ENCODE data around the gene DNAAF1. TPM values are rescaled to one million over a fixed set of nuclear protein-coding genes. Genes with fewer than 3 reads are reported as not detected.

Gene DNAAF1
- total RNA-seq, 5 donors from 2014 or later (not counting 1 experiment from before 2014, with no cell fraction given) = 0.16 to 0.32 TPM; not detected in 3

- ChIA-PET POLR2A (interaction anchor here (0.6 to 0.7 kb wide), 3 partner anchors 25 to 604 kb away, joined by 3 to 4 read pairs (median 3); no protein-coding TSS in a partner anchor), CTCF (interaction anchor here in 1 of 2 donors (1.2 kb wide), 1 partner anchor 68 kb away, joined by 5 read pairs; the partner anchor contains the start of gene TAF1C)
- H3K4me3 ChIP-seq (ENCODE audit: control insufficient read depth in 1 of 2, extremely low read depth in 1 of 2, low read length in 1 of 2) = no peak overlapping the region
- DNase-seq = no peak
- H3K9me3 ChIP-seq = no peaks in the 10 kb centered on the region
- Mint-ChIP-seq H3K4me1 (peaks cover 22 to 27% (median 24%) of the 10 kb centered on the region in 3 donors), H3K36me3 (peaks cover 8% of the 10 kb centered on the region), H3K9me3 (no peaks in the 10 kb centered on the region), H3K27ac (no peak overlapping the region), H3K4me3 (no peak overlapping the region), H3K27me3 (no peaks in the 10 kb centered on the region)
- ATAC-seq (replicated peaks in 1 of 4) = no peak
- peaks cover 0 to 6% of the 10 kb centered on the region in 2 donors for H3K36me3 ChIP-seq (ENCODE audit: control insufficient read depth in 2 of 2, extremely low read depth in 1 of 2, insufficient read depth in 1 of 2, low read length in 1 of 2)
- no peaks in the 10 kb centered on the region for H3K27me3 ChIP-seq (replicated peaks in 1 of 2; ENCODE audit: control insufficient read depth in 2 of 2, extremely low read depth in 1 of 2, insufficient read depth in 2 of 2, low read length in 1 of 2)
- H3K27ac ChIP-seq (ENCODE audit: low read length) = no peak overlapping the region
- WGBS (ENCODE audit: insufficient coverage) = 92% methylated on average over 13 of the region's 13 CpGs
- H3K4me1 ChIP-seq (ENCODE audit: control insufficient read depth in 1 of 2, extremely low read depth in 1 of 2, insufficient read depth in 2 of 2, low read length in 2 of 2) = peaks cover 10 to 26% of the 10 kb centered on the region in 2 experiments
Measured at GRCh38 chr16:84119368-84119767, 25.7 kb upstream of the DNAAF1 start.

GRCh38 chr16:84120023-84120422, 25.1 kb upstream of the DNAAF1 start:
- no peaks in the 10 kb centered on the region for H3K9me3 ChIP-seq
- no peaks in the 10 kb centered on the region for H3K9me3 Mint-ChIP-seq
- no peaks in the 10 kb centered on the region for H3K27me3 ChIP-seq (replicated peaks in 1 of 2; ENCODE audit: control insufficient read depth in 2 of 2, extremely low read depth in 1 of 2, insufficient read depth in 2 of 2, low read length in 1 of 2)
- H3K4me3 ChIP-seq (ENCODE audit: control insufficient read depth in 1 of 2, extremely low read depth in 1 of 2, low read length in 1 of 2) = no peak overlapping the region
- H3K4me1 Mint-ChIP-seq = peaks cover 18 to 23% (median 19%) of the 10 kb centered on the region in 3 donors
- 82% methylated on average over 5 of the region's 5 CpGs for WGBS (ENCODE audit: insufficient coverage)
- CTCF ChIA-PET = interaction anchor here in 1 of 2 donors (0.5 to 1.2 kb wide), 2 partner anchors 24 to 67 kb away, joined by 4 to 5 read pairs; partner anchors contain the start of gene TAF1C
- peaks cover 0 to 8% of the 10 kb centered on the region in 2 donors for H3K36me3 ChIP-seq (ENCODE audit: control insufficient read depth in 2 of 2, extremely low read depth in 1 of 2, insufficient read depth in 1 of 2, low read length in 1 of 2)
- H3K4me3 Mint-ChIP-seq = no peak overlapping the region
- DNase-seq = no peak
- H3K27ac ChIP-seq (ENCODE audit: low read length) = no peak overlapping the region
- H3K27ac Mint-ChIP-seq = no peak overlapping the region
- POLR2A ChIA-PET = interaction anchor here in 1 of 2 donors (0.7 kb wide), 1 partner anchor 24 kb away, joined by 3 read pairs; no protein-coding TSS in a partner anchor
- H3K4me1 ChIP-seq (ENCODE audit: control insufficient read depth in 1 of 2, extremely low read depth in 1 of 2, insufficient read depth in 2 of 2, low read length in 2 of 2) = peaks cover 10 to 19% of the 10 kb centered on the region in 2 experiments
- ATAC-seq (replicated peaks in 1 of 4) = no peak
- no peaks in the 10 kb centered on the region for H3K27me3 Mint-ChIP-seq
- peaks cover 8% of the 10 kb centered on the region for H3K36me3 Mint-ChIP-seq

- Histone ChIP-seq H3K27me3 (replicated peaks in 1 of 2; ENCODE audit: control insufficient read depth in 2 of 2, extremely low read depth in 1 of 2, insufficient read depth in 2 of 2, low read length in 1 of 2) (no peaks in the 10 kb centered on the region), H3K4me3 (ENCODE audit: control insufficient read depth in 1 of 2, extremely low read depth in 1 of 2, low read length in 1 of 2) (no peak overlapping the region), H3K4me1 (ENCODE audit: control insufficient read depth in 1 of 2, extremely low read depth in 1 of 2, insufficient read depth in 2 of 2, low read length in 2 of 2) (peaks cover under 1 to 11% of the 10 kb centered on the region in 2 experiments), H3K27ac (ENCODE audit: low read length) (no peak overlapping the region), H3K9me3 (no peaks in the 10 kb centered on the region), H3K36me3 (ENCODE audit: control insufficient read depth in 2 of 2, extremely low read depth in 1 of 2, insufficient read depth in 1 of 2, low read length in 1 of 2) (peaks cover 0 to 8% of the 10 kb centered on the region in 2 donors)
- CTCF ChIA-PET = no interaction called here
- no CpG with 5 or more reads among the region's 10 CpGs for WGBS (ENCODE audit: insufficient coverage)
- Mint-ChIP-seq H3K27me3 (no peaks in the 10 kb centered on the region), H3K27ac (no peak overlapping the region), H3K4me3 (no peak overlapping the region), H3K36me3 (peaks cover 16% of the 10 kb centered on the region), H3K9me3 (no peaks in the 10 kb centered on the region), H3K4me1 (peaks cover 9 to 13% (median 12%) of the 10 kb centered on the region in 3 donors)
- no peak for DNase-seq
- ATAC-seq (replicated peaks in 1 of 4) = no peak
- POLR2A ChIA-PET = no interaction called here
Measured at GRCh38 chr16:84121007-84121406, 24.1 kb upstream of the DNAAF1 start.

GRCh38 chr16:84124257-84125073, 20.6 kb upstream of the DNAAF1 start:
- Mint-ChIP-seq H3K36me3 (peaks cover 29% of the 10 kb centered on the region), H3K4me3 (no peak overlapping the region), H3K4me1 (no peaks in the 10 kb centered on the region), H3K27me3 (no peaks in the 10 kb centered on the region), H3K27ac (no peak overlapping the region), H3K9me3 (no peaks in the 10 kb centered on the region)
- ATAC-seq (replicated peaks in 1 of 4) (no peak), DNase-seq (no peak)
- POLR2A ChIA-PET = no interaction called here
- Histone ChIP-seq H3K36me3 (ENCODE audit: control insufficient read depth in 2 of 2, extremely low read depth in 1 of 2, insufficient read depth in 1 of 2, low read length in 1 of 2) (peaks cover under 1 to 10% of the 10 kb centered on the region in 2 donors), H3K27me3 (replicated peaks in 1 of 2; ENCODE audit: control insufficient read depth in 2 of 2, extremely low read depth in 1 of 2, insufficient read depth in 2 of 2, low read length in 1 of 2) (no peaks in the 10 kb centered on the region), H3K4me1 (ENCODE audit: control insufficient read depth in 1 of 2, extremely low read depth in 1 of 2, insufficient read depth in 2 of 2, low read length in 2 of 2) (no peaks in the 10 kb centered on the region), H3K4me3 (ENCODE audit: control insufficient read depth in 1 of 2, extremely low read depth in 1 of 2, low read length in 1 of 2) (no peak overlapping the region), H3K9me3 (no peaks in the 10 kb centered on the region), H3K27ac (ENCODE audit: low read length) (no peak overlapping the region)
- 90% methylated on average over 2 of the region's 7 CpGs for WGBS (ENCODE audit: insufficient coverage)
- CTCF ChIA-PET = no interaction called here

GRCh38 chr16:84131117-84131516, 14.0 kb upstream of the DNAAF1 start:
- Mint-ChIP-seq H3K27me3 (no peaks in the 10 kb centered on the region), H3K4me3 (no peak overlapping the region), H3K9me3 (no peaks in the 10 kb centered on the region), H3K27ac (no peak overlapping the region), H3K4me1 (peaks cover 0 to 8% (median 2%) of the 10 kb centered on the region in 3 donors), H3K36me3 (peaks cover 28% of the 10 kb centered on the region)
- ATAC-seq (replicated peaks in 1 of 4) (no peak), DNase-seq (no peak)
- Histone ChIP-seq H3K27ac (ENCODE audit: low read length) (no peak overlapping the region), H3K36me3 (ENCODE audit: control insufficient read depth in 2 of 2, extremely low read depth in 1 of 2, insufficient read depth in 1 of 2, low read length in 1 of 2) (peaks cover 9 to 11% of the 10 kb centered on the region in 2 donors), H3K27me3 (replicated peaks in 1 of 2; ENCODE audit: control insufficient read depth in 2 of 2, extremely low read depth in 1 of 2, insufficient read depth in 2 of 2, low read length in 1 of 2) (no peaks in the 10 kb centered on the region), H3K9me3 (no peaks in the 10 kb centered on the region), H3K4me3 (ENCODE audit: control insufficient read depth in 1 of 2, extremely low read depth in 1 of 2, low read length in 1 of 2) (no peak overlapping the region), H3K4me1 (ENCODE audit: control insufficient read depth in 1 of 2, extremely low read depth in 1 of 2, insufficient read depth in 2 of 2, low read length in 2 of 2) (no peaks in the 10 kb centered on the region)
- CTCF ChIA-PET = interaction anchor here in 1 of 2 donors (0.8 kb wide), 1 partner anchor 56 kb away, joined by 3 read pairs; no protein-coding TSS in a partner anchor
- POLR2A ChIA-PET = no interaction called here
- 94% methylated on average over 3 of the region's 5 CpGs for WGBS (ENCODE audit: insufficient coverage)

- no peaks in the 10 kb centered on the region for H3K27me3 Mint-ChIP-seq
- H3K4me3 Mint-ChIP-seq = no peak overlapping the region
- peaks cover 6 to 13% (median 10%) of the 10 kb centered on the region in 3 donors for H3K4me1 Mint-ChIP-seq
- H3K27ac Mint-ChIP-seq = no peak overlapping the region
- H3K4me3 ChIP-seq (ENCODE audit: control insufficient read depth in 1 of 2, extremely low read depth in 1 of 2, low read length in 1 of 2) = no peak overlapping the region
- DNase-seq (no peak), ATAC-seq (replicated peaks in 1 of 4) (no peak)
- peaks cover 9 to 11% of the 10 kb centered on the region in 2 donors for H3K36me3 ChIP-seq (ENCODE audit: control insufficient read depth in 2 of 2, extremely low read depth in 1 of 2, insufficient read depth in 1 of 2, low read length in 1 of 2)
- H3K9me3 ChIP-seq = no peaks in the 10 kb centered on the region
- POLR2A ChIA-PET = no interaction called here
- peaks cover 22% of the 10 kb centered on the region for H3K36me3 Mint-ChIP-seq
- H3K27ac ChIP-seq (ENCODE audit: low read length) = no peak overlapping the region
- no peaks in the 10 kb centered on the region for H3K27me3 ChIP-seq (replicated peaks in 1 of 2; ENCODE audit: control insufficient read depth in 2 of 2, extremely low read depth in 1 of 2, insufficient read depth in 2 of 2, low read length in 1 of 2)
- H3K9me3 Mint-ChIP-seq = no peaks in the 10 kb centered on the region
- 100% methylated on average over 1 of the region's 7 CpGs for WGBS (ENCODE audit: insufficient coverage)
- CTCF ChIA-PET = no interaction called here
- H3K4me1 ChIP-seq (ENCODE audit: control insufficient read depth in 1 of 2, extremely low read depth in 1 of 2, insufficient read depth in 2 of 2, low read length in 2 of 2) = no peaks in the 10 kb centered on the region
Measured at GRCh38 chr16:84132527-84133285, 12.4 kb upstream of the DNAAF1 start.

Data from T-cell (primary cell).